Measurements from ENCODE around the gene PTMA.
"Not testable (repeated sequence)": the region's sequence is repeated elsewhere in the genome, so short reads cannot be mapped to it uniquely, and the experiment has no call there.

The PTMA gene

GRCh38 chr2:231716666-231717280 is 8.4 kb downstream of the PTMA start:
- DNase-seq (ENCODE audit: low read depth in 2 of 2) = no peak

GRCh38 chr2:231717281-231718171 is 9.2 kb downstream of the PTMA start:
- DNase-seq (ENCODE audit: low read depth in 2 of 2) = no peak

GRCh38 chr2:231718799-231719198 is 10.5 kb downstream of the PTMA start:
- DNase-seq (ENCODE audit: low read depth in 2 of 2) = no peak

GRCh38 chr2:231720292-231720986 is 12.1 kb downstream of the PTMA start:
- DNase-seq (ENCODE audit: low read depth in 2 of 2) = no peak

GRCh38 chr2:231720987-231721966 is 13.0 kb downstream of the PTMA start:
- no peak for DNase-seq (ENCODE audit: low read depth in 2 of 2)

GRCh38 chr2:231722721-231723307 is 14.5 kb downstream of the PTMA start:
- DNase-seq (ENCODE audit: low read depth in 2 of 2) = no peak

- DNase-seq (ENCODE audit: low read depth in 2 of 2) = no peak
These were observed 17.2 kb downstream of the PTMA start for GRCh38 chr2:231725476-231725875.

- no peak for DNase-seq (ENCODE audit: low read depth in 2 of 2)
These were observed 18.0 kb downstream of the PTMA start for GRCh38 chr2:231726276-231726675.

GRCh38 chr2:231727621-231728020 is 19.3 kb downstream of the PTMA start:
- DNase-seq (ENCODE audit: low read depth in 2 of 2) = no peak

GRCh38 chr2:231732604-231733003 is 24.3 kb downstream of the PTMA start:
- DNase-seq (ENCODE audit: low read depth in 2 of 2) = no peak

GRCh38 chr2:231737761-231738160 is 29.4 kb downstream of the PTMA start:
- DNase-seq (ENCODE audit: low read depth in 2 of 2) = no peak

- DNase-seq (ENCODE audit: low read depth in 2 of 2) = no peak
These were observed 35.2 kb downstream of the PTMA start for GRCh38 chr2:231743376-231744116.

GRCh38 chr2:231745303-231746038 is 37.1 kb downstream of the PTMA start:
- no peak for DNase-seq (ENCODE audit: low read depth in 2 of 2)

- DNase-seq (ENCODE audit: low read depth in 2 of 2) = not testable (repeated sequence)
These were observed 40.0 kb downstream of the PTMA start for GRCh38 chr2:231748153-231748896.

GRCh38 chr2:231749016-231749415 is 40.7 kb downstream of the PTMA start:
- DNase-seq (ENCODE audit: low read depth in 2 of 2) = not testable (repeated sequence)

- DNase-seq (ENCODE audit: low read depth in 2 of 2) = no peak
These were observed 42.9 kb downstream of the PTMA start for GRCh38 chr2:231751042-231751815.

- DNase-seq (ENCODE audit: low read depth in 2 of 2) = no peak
These were observed 43.7 kb downstream of the PTMA start for GRCh38 chr2:231752061-231752460.

- no peak for DNase-seq (ENCODE audit: low read depth in 2 of 2)
These were observed 53.4 kb downstream of the PTMA start for GRCh38 chr2:231761735-231762134.

All from activated CD8-positive, alpha-beta memory T cell treated with anti-CD3 and anti-CD28 coated beads for 4 hours (primary cell).